Duodenal mucosa (tissue), 2 donors: ENCODE results near the gene P2RY1.
A peak's percentile ranks its signal among the peaks of the same experiment; 100 is the strongest.
"Not testable (repeated sequence)": the region's sequence is repeated elsewhere in the genome, so short reads cannot be mapped to it uniquely, and the experiment has no call there.

Experiments
- H3K27ac ChIP-seq: one replicate; pipeline ENCODE4 v1.7.0; 2013; ENCODE audit warnings: low read depth, low read length
- H3K27me3 ChIP-seq, 2 donors: one replicate each; pipeline ENCODE4 v1.7.0; 2013; ENCODE audit warnings: low read length in 2 of 2, control low read depth in 1 of 2; ENCODE audit not compliant: insufficient read depth in 2 of 2, control insufficient read depth in 1 of 2
- H3K36me3 ChIP-seq, 2 donors: one replicate each; pipeline ENCODE4 v1.7.0; 2013; ENCODE audit warnings: low read length in 2 of 2, control low read depth in 1 of 2; ENCODE audit not compliant: insufficient read depth in 2 of 2, control insufficient read depth in 1 of 2
- H3K4me1 ChIP-seq, 2 donors: one replicate each; pipeline ENCODE4 v1.7.0; 2013; ENCODE audit warnings: low read length in 2 of 2, control low read depth in 1 of 2; ENCODE audit not compliant: insufficient read depth in 2 of 2, control insufficient read depth in 1 of 2
- H3K4me3 ChIP-seq, 2 donors: one replicate each; pipeline ENCODE4 v1.7.0; 2013; ENCODE audit warnings: low read length in 2 of 2, low read depth in 1 of 2
- H3K9ac ChIP-seq, 2 donors: one replicate each; pipeline ENCODE4 v1.7.0; 2013; ENCODE audit warnings: low read length in 2 of 2, low read depth in 1 of 2
- H3K9me3 ChIP-seq, 2 donors: one replicate each; pipeline ENCODE4 v1.7.0; 2013; ENCODE audit warnings: low read length in 2 of 2, control low read depth in 1 of 2; ENCODE audit not compliant: control insufficient read depth in 1 of 2

Gene P2RY1

DNA sequence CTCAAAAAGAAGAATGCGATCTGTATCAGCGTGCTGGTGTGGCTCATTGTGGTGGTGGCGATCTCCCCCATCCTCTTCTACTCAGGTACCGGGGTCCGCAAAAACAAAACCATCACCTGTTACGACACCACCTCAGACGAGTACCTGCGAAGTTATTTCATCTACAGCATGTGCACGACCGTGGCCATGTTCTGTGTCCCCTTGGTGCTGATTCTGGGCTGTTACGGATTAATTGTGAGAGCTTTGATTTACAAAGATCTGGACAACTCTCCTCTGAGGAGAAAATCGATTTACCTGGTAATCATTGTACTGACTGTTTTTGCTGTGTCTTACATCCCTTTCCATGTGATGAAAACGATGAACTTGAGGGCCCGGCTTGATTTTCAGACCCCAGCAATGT, 1.3 kb downstream of the P2RY1 start:
- Histone ChIP-seq H3K36me3 (no peaks in the 10 kb centered on the region), H3K4me1 (peaks cover 15 to 20% of the 10 kb centered on the region in 2 donors), H3K9ac (peak overlapping the region; percentile 10 to 58), H3K9me3 (no peaks in the 10 kb centered on the region), H3K27ac (no peak overlapping the region), H3K27me3 (no peaks in the 10 kb centered on the region), H3K4me3 (peak overlapping the region; percentile 88 to 90)

DNA sequence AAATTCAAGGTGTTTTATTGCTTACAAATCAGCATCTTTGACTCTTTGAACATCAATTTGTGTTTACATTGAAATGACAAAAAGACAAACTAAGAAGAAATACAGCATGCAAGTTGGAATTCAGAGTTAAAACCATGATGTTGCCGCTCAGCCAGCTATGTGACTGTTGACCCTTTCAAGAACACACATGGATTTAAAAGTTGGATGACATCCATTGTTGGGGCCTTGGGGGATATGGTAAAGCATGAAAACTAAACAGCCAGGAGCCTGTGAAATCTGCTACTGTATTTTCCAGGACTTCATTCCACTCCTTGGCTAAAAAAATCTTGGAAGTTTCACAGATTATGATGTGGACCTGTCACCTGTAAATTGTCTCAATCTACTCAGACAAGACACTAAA, 4.6 kb downstream of the P2RY1 start:
- Histone ChIP-seq H3K27ac (no peak overlapping the region), H3K9ac (no peak overlapping the region), H3K4me1 (peaks cover 12 to 22% of the 10 kb centered on the region in 2 donors), H3K27me3 (no peaks in the 10 kb centered on the region), H3K36me3 (no peaks in the 10 kb centered on the region), H3K9me3 (no peaks in the 10 kb centered on the region), H3K4me3 (no peak overlapping the region)

DNA sequence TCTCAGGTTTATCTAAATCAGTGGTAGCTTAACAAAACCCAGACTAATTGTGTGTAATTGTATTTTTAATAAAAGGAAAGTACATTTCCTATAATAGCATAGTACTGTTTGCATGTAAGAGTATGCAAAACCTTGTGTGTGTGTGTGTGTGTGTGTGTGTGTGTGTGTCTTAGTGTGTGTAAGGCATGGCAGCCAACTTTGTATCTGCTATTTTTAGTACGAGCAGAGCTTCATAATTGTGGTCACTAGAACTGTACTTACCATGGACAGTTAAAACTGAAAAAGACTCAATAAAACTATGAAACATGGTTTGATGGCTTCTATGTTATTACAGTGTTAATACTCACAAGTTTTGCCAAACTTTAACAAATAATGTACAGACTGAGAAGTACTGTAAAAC, 6.2 kb downstream of the P2RY1 start:
- Histone ChIP-seq H3K27me3 (no peaks in the 10 kb centered on the region), H3K4me3 (no peak overlapping the region), H3K4me1 (peaks cover 5 to 19% of the 10 kb centered on the region in 2 donors), H3K36me3 (no peaks in the 10 kb centered on the region), H3K27ac (no peak overlapping the region), H3K9me3 (no peaks in the 10 kb centered on the region), H3K9ac (no peak overlapping the region)

DNA sequence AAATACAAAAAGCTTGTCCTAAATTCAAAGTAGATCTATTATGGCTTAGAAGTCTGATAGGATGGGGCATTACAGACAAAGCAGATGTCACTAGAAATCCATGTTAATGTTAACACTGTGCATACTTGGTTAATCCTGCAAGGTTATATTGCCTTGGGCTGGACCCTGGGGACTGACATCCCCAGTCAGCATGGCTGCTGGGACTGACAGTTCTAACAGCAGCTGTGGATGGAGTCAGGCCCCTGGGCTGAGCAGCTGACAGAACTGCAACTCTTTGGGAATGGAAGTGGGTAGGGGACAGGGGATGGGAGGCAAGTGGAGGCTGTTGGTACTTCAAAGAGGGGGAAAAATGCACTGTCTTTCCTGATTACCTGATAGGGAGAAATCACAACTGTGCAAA, 7.5 kb downstream of the P2RY1 start:
- peaks cover 0 to 10% of the 10 kb centered on the region in 2 donors for H3K4me1 ChIP-seq
- no peaks in the 10 kb centered on the region for H3K36me3 ChIP-seq
- H3K9me3 ChIP-seq: peaks cover 0 to 9% of the 10 kb centered on the region in 2 donors
- no peak overlapping the region for H3K4me3 ChIP-seq
- H3K9ac ChIP-seq: no peak overlapping the region
- no peaks in the 10 kb centered on the region for H3K27me3 ChIP-seq
- no peak overlapping the region for H3K27ac ChIP-seq

DNA sequence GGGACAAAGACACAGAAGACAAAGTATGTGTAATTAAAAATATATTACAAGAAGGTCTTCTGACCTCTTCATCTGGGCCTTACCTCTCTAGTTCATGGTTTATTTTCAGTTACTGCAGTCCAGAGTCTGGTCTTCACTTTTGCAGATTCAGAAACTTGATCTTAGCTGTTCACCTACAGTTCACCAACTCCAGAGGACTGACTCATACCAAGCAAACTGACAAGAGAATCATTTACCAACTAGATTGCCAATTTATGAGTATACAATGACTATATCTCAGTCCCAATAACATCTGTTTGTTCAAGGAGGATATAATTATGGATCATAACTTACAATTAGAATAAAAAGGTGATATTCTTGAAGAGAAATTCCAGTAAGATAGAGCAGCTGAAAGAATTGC, 9.0 kb downstream of the P2RY1 start:
- Histone ChIP-seq H3K27me3 (no peaks in the 10 kb centered on the region), H3K27ac (no peak overlapping the region), H3K9ac (no peak overlapping the region), H3K4me3 (no peak overlapping the region), H3K9me3 (peaks cover 5 to 15% of the 10 kb centered on the region in 2 donors), H3K4me1 (peaks cover 0 to 7% of the 10 kb centered on the region in 2 donors), H3K36me3 (no peaks in the 10 kb centered on the region)

DNA sequence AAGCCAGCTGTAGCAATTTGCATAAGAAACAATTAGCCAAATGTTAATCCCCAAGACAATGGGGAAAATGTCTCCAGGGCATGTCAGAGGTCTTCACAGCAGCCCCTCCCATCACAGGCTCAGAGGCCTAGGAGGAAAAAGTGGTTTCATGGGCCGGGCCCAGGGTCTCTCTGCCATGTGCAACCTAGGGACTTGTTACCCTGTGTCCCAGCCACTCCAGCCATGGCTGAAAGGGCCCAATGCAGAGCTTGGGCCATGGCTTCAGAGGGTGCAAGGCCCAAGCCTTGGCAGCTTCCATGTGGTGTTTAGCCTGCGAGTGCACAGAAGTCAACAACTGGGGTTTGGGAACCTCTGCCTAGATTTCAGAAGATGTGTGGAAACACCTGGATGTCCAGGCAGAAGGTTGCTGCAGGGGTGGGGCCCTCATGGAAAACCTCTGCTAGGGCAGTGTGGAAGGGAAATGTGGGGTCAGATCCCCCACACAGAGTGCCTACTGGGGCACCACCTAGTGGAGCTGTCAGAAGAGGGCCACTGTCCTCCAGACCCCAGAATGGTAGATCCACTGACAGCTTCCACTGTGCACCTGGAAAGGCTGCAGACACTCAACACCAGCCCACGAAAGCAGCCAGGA, 11.8 kb downstream of the P2RY1 start:
- H3K4me1 ChIP-seq, H3K4me3 ChIP-seq, H3K36me3 ChIP-seq, H3K27me3 ChIP-seq, H3K27ac ChIP-seq, H3K9ac ChIP-seq: not testable (repeated sequence)
- H3K9me3 ChIP-seq: peaks cover 5 to 15% of the 10 kb centered on the region in 2 donors

DNA sequence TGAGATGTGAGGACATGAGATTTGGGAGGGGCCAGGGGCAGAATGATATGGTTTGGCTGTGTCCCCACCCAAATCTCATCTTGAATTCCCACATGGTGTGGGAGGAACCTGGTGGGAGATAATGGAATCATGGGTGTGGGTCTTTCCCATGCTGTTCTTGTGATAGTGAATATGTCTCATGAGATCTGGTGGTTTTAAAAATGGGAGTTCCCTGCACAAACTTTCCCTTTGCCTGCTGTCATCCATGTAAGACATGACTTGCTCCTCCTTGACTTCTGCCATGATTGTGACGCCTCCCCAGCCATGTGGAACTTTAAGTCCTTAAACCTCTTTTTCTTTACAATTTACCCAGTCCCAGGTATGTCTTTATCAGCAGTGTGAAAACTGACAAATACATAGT, 12.7 kb downstream of the P2RY1 start:
- not testable (repeated sequence) for H3K4me1 ChIP-seq, H3K27ac ChIP-seq, H3K4me3 ChIP-seq, H3K9ac ChIP-seq, H3K27me3 ChIP-seq, H3K36me3 ChIP-seq
- H3K9me3 ChIP-seq: peaks cover 5 to 15% of the 10 kb centered on the region in 2 donors

DNA sequence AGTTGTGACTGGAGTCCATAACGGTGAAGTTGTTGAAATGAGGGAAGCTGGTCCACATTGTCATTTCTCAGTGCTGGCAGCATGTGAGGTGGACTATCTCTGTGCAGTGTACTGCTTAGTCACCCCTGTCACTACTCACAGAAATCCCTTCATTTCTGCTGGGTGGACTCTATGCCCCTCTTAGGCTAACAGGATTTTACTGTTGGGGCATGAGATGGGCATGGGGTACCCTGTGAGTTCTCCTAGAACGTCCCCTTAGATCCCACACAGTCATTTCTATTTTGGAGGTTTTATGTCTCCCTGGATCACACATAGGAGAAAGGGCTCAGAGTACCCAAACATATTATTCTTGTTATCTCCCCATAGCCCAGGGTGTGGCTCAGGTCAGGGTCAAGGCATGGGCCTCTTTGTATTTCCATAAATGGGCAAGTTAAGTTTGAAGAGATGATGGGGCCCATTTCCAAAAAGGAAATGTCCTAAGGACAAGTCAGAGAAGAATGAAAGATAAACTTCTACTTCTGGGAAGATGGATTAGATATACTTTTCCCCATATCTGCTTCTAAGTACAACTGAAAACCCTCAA, 15.2 kb downstream of the P2RY1 start:
- H3K4me3 ChIP-seq: no peak overlapping the region
- H3K27me3 ChIP-seq: no peaks in the 10 kb centered on the region
- no peaks in the 10 kb centered on the region for H3K4me1 ChIP-seq
- no peak overlapping the region for H3K27ac ChIP-seq
- H3K36me3 ChIP-seq: no peaks in the 10 kb centered on the region
- H3K9me3 ChIP-seq: peaks cover 5 to 15% of the 10 kb centered on the region in 2 donors
- H3K9ac ChIP-seq: no peak overlapping the region

DNA sequence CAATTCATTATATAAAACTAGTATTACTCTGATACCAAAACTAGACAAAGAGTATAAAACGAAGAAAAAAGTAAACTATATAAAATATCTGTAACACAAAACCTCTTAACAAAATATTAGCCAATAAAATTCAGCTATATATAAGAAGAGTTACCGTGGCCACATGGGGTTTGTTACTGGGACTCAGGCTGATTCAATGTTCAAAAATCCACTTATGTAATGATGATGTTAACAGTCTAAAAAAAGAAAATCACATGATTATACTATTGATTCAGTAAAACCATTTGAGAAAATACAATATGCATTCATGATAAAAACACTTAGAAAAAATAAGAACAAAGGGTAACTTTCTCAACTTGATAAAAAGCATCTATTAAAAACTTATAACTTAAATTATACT, 18.3 kb downstream of the P2RY1 start:
- Histone ChIP-seq H3K4me3 (no peak overlapping the region), H3K27ac (no peak overlapping the region), H3K4me1 (no peaks in the 10 kb centered on the region), H3K9ac (no peak overlapping the region), H3K36me3 (no peaks in the 10 kb centered on the region), H3K9me3 (no peaks in the 10 kb centered on the region), H3K27me3 (no peaks in the 10 kb centered on the region)

DNA sequence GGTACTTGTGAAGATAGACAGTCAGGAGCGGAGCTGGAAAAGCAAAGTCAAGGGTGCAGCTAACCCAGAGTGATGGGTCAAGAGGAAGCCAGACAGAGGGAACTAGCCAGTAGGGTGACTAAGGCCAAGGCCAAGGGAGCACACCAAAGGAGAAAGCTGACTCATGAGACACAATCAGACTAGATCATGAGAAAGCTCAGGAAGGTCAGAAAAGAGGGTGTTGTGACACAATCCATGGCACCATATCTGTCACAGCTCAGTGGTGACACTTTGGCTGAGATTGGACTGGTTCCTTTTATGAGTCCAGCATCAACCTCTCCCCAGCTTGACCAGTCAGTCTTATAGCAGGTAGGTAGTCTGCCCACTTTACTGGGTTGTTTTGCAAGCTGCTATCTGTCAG, 22.2 kb downstream of the P2RY1 start:
- Histone ChIP-seq H3K4me1 (no peaks in the 10 kb centered on the region), H3K27me3 (no peaks in the 10 kb centered on the region), H3K27ac (no peak overlapping the region), H3K4me3 (no peak overlapping the region), H3K36me3 (no peaks in the 10 kb centered on the region), H3K9ac (no peak overlapping the region), H3K9me3 (no peaks in the 10 kb centered on the region)
